Calu3 (cell line): Measurements from ENCODE around the gene SLC26A5. TPM values are rescaled to one million over a fixed set of nuclear protein-coding genes. Genes with fewer than 3 reads are reported as not detected.

Experiments used
- BruUV-seq: library from RNA; stranded (reverse); fragments of 400-500 nt; replicated peaks from 2 replicates; lab custom pipeline; 2021; lab: Mats Ljungman, UMichigan
- CTCF ChIA-PET: fragments of 300-600 bp; sonication (Branson Sonifier 250); formaldehyde crosslinking; loops from one replicate; lab custom pipeline; 2022; ENCODE audit warnings: antibody characterized with exemption; lab: Charles Lee
- DNase-seq: peaks from one replicate; pipeline ENCODE4 v3.0.0; 2022
- H3K27ac Mint-ChIP-seq: one replicate; pipeline ENCODE4 v1.8.0; 2022; ENCODE audit warnings: mixed read lengths; ENCODE audit not compliant: unreplicated experiment
- H3K27me3 Mint-ChIP-seq: one replicate; pipeline ENCODE4 v1.8.0; 2022; ENCODE audit warnings: mixed read lengths; ENCODE audit not compliant: unreplicated experiment
- H3K36me3 Mint-ChIP-seq: one replicate; pipeline ENCODE4 v1.8.0; 2022; ENCODE audit warnings: mild to moderate bottlenecking, moderate library complexity, mixed read lengths; ENCODE audit not compliant: insufficient read depth, unreplicated experiment
- H3K4me1 Mint-ChIP-seq: one replicate; pipeline ENCODE4 v1.8.0; 2022; ENCODE audit warnings: mild to moderate bottlenecking, low read depth, mixed read lengths; ENCODE audit not compliant: unreplicated experiment
- H3K4me3 Mint-ChIP-seq: one replicate; pipeline ENCODE4 v1.8.0; 2022; ENCODE audit warnings: mild to moderate bottlenecking, low read depth, moderate library complexity, mixed read lengths; ENCODE audit not compliant: unreplicated experiment
- H3K9me3 Mint-ChIP-seq: one replicate; pipeline ENCODE4 v1.8.0; 2022; ENCODE audit warnings: low read depth, mixed read lengths; ENCODE audit not compliant: unreplicated experiment
- intact Hi-C: fragments of 100-400 bp; cut with micrococcal nuclease; formaldehyde crosslinking; loops from one replicate; pipeline ENCODE4 v1.10.0; 2022; ENCODE audit not compliant: unreplicated experiment
- total RNA-seq: library from RNA; stranded (reverse); gene quantifications from 2 replicates; pipeline ENCODE4 v1.2.3, GENCODE V29; 2022
- TF ChIP-seq, protein P1 (sequence below): fragments of 200-600 bp; IDR thresholded peaks from one replicate; pipeline ENCODE4 v1.8.0; 2022; ENCODE audit warnings: antibody characterized with exemption; ENCODE audit not compliant: unreplicated experiment

The SLC26A5 gene
- total RNA-seq, 1 experiment from 2014 or later, result not detected

DNA sequence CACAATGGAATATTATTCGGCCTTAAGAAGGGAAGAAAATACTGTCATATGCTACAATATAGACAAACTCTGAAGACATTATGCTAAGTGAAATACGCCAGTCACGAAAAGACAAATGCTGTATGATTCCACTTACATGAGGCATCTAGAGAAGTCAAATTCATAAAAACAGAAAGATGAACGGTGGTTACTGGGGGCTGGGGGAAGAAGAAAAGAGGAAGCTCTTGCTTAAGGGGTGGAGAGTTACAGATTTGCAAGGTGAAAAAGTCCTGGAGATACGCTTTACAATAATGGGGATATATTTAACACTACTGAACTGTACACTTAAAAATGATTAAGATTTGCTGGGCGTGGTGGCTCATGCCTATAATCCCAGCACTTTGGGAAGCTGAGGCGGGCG, 49.5 kb downstream of the SLC26A5 start:
- H3K4me1 Mint-ChIP-seq, result no peaks in the 10 kb centered on the region
- H3K27me3 Mint-ChIP-seq, result no peaks in the 10 kb centered on the region
- BruUV-seq, result no TSS peak
- no peak overlapping the region for H3K27ac Mint-ChIP-seq
- intact Hi-C loops, result no loop called here
- H3K36me3 Mint-ChIP-seq, result no peaks in the 10 kb centered on the region
- no peaks in the 10 kb centered on the region for H3K9me3 Mint-ChIP-seq
- H3K4me3 Mint-ChIP-seq, result no peak overlapping the region
- no peak for DNase-seq
- TF ChIP-seq, protein P1, sequence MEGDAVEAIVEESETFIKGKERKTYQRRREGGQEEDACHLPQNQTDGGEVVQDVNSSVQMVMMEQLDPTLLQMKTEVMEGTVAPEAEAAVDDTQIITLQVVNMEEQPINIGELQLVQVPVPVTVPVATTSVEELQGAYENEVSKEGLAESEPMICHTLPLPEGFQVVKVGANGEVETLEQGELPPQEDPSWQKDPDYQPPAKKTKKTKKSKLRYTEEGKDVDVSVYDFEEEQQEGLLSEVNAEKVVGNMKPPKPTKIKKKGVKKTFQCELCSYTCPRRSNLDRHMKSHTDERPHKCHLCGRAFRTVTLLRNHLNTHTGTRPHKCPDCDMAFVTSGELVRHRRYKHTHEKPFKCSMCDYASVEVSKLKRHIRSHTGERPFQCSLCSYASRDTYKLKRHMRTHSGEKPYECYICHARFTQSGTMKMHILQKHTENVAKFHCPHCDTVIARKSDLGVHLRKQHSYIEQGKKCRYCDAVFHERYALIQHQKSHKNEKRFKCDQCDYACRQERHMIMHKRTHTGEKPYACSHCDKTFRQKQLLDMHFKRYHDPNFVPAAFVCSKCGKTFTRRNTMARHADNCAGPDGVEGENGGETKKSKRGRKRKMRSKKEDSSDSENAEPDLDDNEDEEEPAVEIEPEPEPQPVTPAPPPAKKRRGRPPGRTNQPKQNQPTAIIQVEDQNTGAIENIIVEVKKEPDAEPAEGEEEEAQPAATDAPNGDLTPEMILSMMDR, result no peak
- CTCF ChIA-PET, result no interaction called here

- Mint-ChIP-seq H3K36me3 (no peaks in the 10 kb centered on the region), H3K4me1 (no peaks in the 10 kb centered on the region), H3K27me3 (no peaks in the 10 kb centered on the region), H3K27ac (no peak overlapping the region), H3K9me3 (no peaks in the 10 kb centered on the region), H3K4me3 (no peak overlapping the region)
- CTCF ChIA-PET, result no interaction called here
- TF ChIP-seq, protein P1, result no peak
- intact Hi-C loops, result no loop called here
- no TSS peak for BruUV-seq
- DNase-seq, result no peak
Observed at GRCh38 chr7:103395071-103395470, 50.9 kb downstream of the SLC26A5 start.

- H3K27me3 Mint-ChIP-seq, result no peaks in the 10 kb centered on the region
- H3K9me3 Mint-ChIP-seq, result no peaks in the 10 kb centered on the region
- intact Hi-C loops, result no loop called here
- TF ChIP-seq, protein P1, result no peak
- no peaks in the 10 kb centered on the region for H3K36me3 Mint-ChIP-seq
- no TSS peak for BruUV-seq
- no peak overlapping the region for H3K27ac Mint-ChIP-seq
- no peaks in the 10 kb centered on the region for H3K4me1 Mint-ChIP-seq
- H3K4me3 Mint-ChIP-seq, result no peak overlapping the region
- no peak for DNase-seq
- CTCF ChIA-PET, result no interaction called here
Observed at GRCh38 chr7:103394566-103394965, 51.4 kb downstream of the SLC26A5 start.

GRCh38 chr7:103391976-103392375, 54.0 kb downstream of the SLC26A5 start:
- H3K27me3 Mint-ChIP-seq, result no peaks in the 10 kb centered on the region
- BruUV-seq, result no TSS peak
- DNase-seq, result no peak
- H3K27ac Mint-ChIP-seq, result no peak overlapping the region
- no peaks in the 10 kb centered on the region for H3K36me3 Mint-ChIP-seq
- no peaks in the 10 kb centered on the region for H3K4me1 Mint-ChIP-seq
- H3K4me3 Mint-ChIP-seq, result no peak overlapping the region
- TF ChIP-seq, protein P1, result no peak
- CTCF ChIA-PET, result interaction anchor here (0.6 kb wide), 1 partner anchor 28 kb away, joined by 3 read pairs; no protein-coding TSS in a partner anchor
- intact Hi-C loops, result no loop called here
- H3K9me3 Mint-ChIP-seq, result no peaks in the 10 kb centered on the region
